Neural progenitor cell (in vitro differentiated cells): Measurements from ENCODE around the gene DHX34. TPM values are rescaled to one million over a fixed set of nuclear protein-coding genes. Genes with fewer than 3 reads are reported as not detected.

Experiments used
- DNase-seq: peaks from one replicate; pipeline ENCODE4 v3.0.0-alpha.2; 2016; ENCODE audit warnings: low spot score
- H2AFZ ChIP-seq: fragments of 200-600 bp; sonication (generic); replicated peaks from 2 replicates; pipeline ENCODE4 v1.6.1; 2016; ENCODE audit warnings: antibody characterized with exemption
- H3F3A ChIP-seq: fragments of 200-600 bp; sonication (generic); 2 replicates; pipeline ENCODE4 v1.6.1; 2016; ENCODE audit warnings: antibody characterized with exemption, low read depth
- H3K27ac ChIP-seq: fragments of 200-600 bp; sonication (generic); 2 replicates; pipeline ENCODE4 v1.5.1; 2016; ENCODE audit warnings: mild to moderate bottlenecking
- H3K27me3 ChIP-seq: fragments of 200-600 bp; sonication (generic); 2 replicates; pipeline ENCODE4 v1.6.1; 2016; ENCODE audit warnings: mild to moderate bottlenecking, moderate library complexity
- H3K36me3 ChIP-seq: fragments of 200-600 bp; sonication (generic); 2 replicates; pipeline ENCODE4 v1.5.1; 2016
- H3K4me1 ChIP-seq: fragments of 200-600 bp; sonication (generic); 2 replicates; pipeline ENCODE4 v1.6.1; 2016; ENCODE audit warnings: mixed run types
- H3K4me2 ChIP-seq: fragments of 200-600 bp; sonication (generic); 2 replicates; pipeline ENCODE4 v1.6.1; 2016
- H3K4me3 ChIP-seq: fragments of 200-600 bp; sonication (generic); 2 replicates; pipeline ENCODE4 v1.5.1; 2016
- H3K79me2 ChIP-seq: fragments of 200-600 bp; sonication (generic); 2 replicates; pipeline ENCODE4 v1.6.1; 2016; ENCODE audit warnings: low read depth
- H3K9ac ChIP-seq: fragments of 200-600 bp; sonication (generic); 2 replicates; pipeline ENCODE4 v1.6.1; 2016
- H3K9me3 ChIP-seq: fragments of 200-600 bp; sonication (generic); 2 replicates; pipeline ENCODE4 v1.5.1; 2016; ENCODE audit warnings: low read depth
- H4K20me1 ChIP-seq: fragments of 200-600 bp; sonication (generic); 2 replicates; pipeline ENCODE4 v1.6.1; 2016; ENCODE audit warnings: low read depth
- H3K27ac Mint-ChIP-seq: 3 replicates; pipeline ENCODE4 v1.8.0; 2021; ENCODE audit warnings: mixed read lengths
- H3K27me3 Mint-ChIP-seq: 2 replicates; pipeline ENCODE4 v1.8.0; 2022; ENCODE audit warnings: low read depth, mild to moderate bottlenecking, inconsistent platforms, moderate library complexity, mixed read lengths; ENCODE audit not compliant: insufficient read depth
- H3K36me3 Mint-ChIP-seq: 3 replicates; pipeline ENCODE4 v1.8.0; 2021; ENCODE audit warnings: mixed read lengths
- H3K4me1 Mint-ChIP-seq: 3 replicates; pipeline ENCODE4 v1.8.0; 2021; ENCODE audit warnings: mixed read lengths
- H3K4me3 Mint-ChIP-seq: 3 replicates; pipeline ENCODE4 v1.8.0; 2021; ENCODE audit warnings: mild to moderate bottlenecking, moderate library complexity, mixed read lengths
- H3K9me3 Mint-ChIP-seq: 3 replicates; pipeline ENCODE4 v1.8.0; 2020; ENCODE audit warnings: mixed read lengths
- EZH2 ChIP-seq: fragments of 200-600 bp; sonication (generic); IDR thresholded peaks from 2 replicates; pipeline ENCODE4 v1.6.1; 2017; ENCODE audit warnings: antibody characterized with exemption, mild to moderate bottlenecking, moderate library complexity
- EZH2phosphoT487 ChIP-seq: fragments of 200-600 bp; sonication (generic); IDR thresholded peaks from 2 replicates; pipeline ENCODE4 v1.6.1; 2017; ENCODE audit warnings: antibody characterized with exemption
- total RNA-seq: library from RNA; depleted of rRNA; stranded (reverse); fragments of >200 nt; gene quantifications from 2 replicates; pipeline ENCODE4 v1.2.3, GENCODE V29; 2015; ENCODE audit warnings: low replicate concordance
- TF ChIP-seq, protein P1 (sequence below): fragments of 200-600 bp; sonication (generic); IDR thresholded peaks from 2 replicates; pipeline ENCODE4 v1.5.1; 2017; ENCODE audit warnings: antibody characterized with exemption, mild to moderate bottlenecking

DHX34 gene
- total RNA-seq, 1 donor from 2014 or later: 12.3 TPM

DNA sequence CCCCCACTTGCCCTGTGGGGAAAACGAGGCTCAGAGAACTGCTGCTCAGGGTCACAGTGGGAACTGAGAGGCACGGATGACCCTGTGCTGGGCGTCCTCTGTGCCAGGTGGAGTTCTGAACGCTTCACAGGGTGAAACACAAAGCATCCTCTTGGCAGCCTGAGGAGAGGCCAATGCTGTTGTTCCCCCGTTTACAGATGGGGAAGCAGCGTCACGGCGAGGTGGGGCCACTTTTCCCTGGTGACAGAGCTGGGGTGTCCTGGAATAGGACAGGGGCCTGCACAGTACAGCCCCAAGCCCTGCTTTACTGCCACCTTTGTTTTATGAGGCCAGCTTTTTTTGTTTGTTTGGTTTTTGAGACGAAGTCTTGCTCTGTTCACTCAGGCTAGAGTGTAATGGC is 22.1 kb downstream of the DHX34 start:
- H3K36me3 Mint-ChIP-seq: peaks cover 18% of the 10 kb centered on the region

DNA sequence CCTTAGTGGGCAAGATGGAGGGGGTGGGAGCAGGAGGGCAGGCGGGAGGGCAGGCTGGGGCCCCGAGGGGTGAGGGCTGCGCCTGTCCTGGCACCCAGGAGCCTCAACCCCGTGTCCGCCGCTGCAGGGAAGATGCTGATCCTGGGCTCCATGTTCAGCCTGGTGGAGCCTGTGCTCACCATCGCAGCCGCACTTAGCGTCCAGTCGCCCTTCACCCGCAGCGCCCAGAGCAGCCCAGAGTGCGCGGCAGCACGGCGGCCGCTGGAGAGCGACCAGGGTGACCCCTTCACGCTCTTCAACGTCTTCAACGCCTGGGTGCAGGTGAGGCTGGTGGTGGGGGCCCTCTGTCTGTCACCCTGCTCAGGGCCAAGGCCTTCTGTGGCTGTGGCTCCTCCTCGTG is 23.5 kb downstream of the DHX34 start:
- Histone ChIP-seq H3K79me2 (no peaks in the 10 kb centered on the region), H3K4me1 (no peaks in the 10 kb centered on the region), H2AFZ (no peak overlapping the region), H3F3A (no peaks in the 10 kb centered on the region), H3K4me2 (no peak overlapping the region), H3K27ac (no peak overlapping the region), H4K20me1 (no peaks in the 10 kb centered on the region), H3K9ac (no peak overlapping the region), H3K9me3 (no peaks in the 10 kb centered on the region), H3K27me3 (no peaks in the 10 kb centered on the region), H3K36me3 (no peaks in the 10 kb centered on the region), H3K4me3 (no peak overlapping the region)
- H3K36me3 Mint-ChIP-seq: peaks cover 19% of the 10 kb centered on the region
- H3K27me3 Mint-ChIP-seq: peaks cover 6% of the 10 kb centered on the region
- H3K27ac Mint-ChIP-seq: no peak overlapping the region
- TF ChIP-seq EZH2phosphoT487 (no peak), EZH2 (no peak)
- TF ChIP-seq, protein P1, sequence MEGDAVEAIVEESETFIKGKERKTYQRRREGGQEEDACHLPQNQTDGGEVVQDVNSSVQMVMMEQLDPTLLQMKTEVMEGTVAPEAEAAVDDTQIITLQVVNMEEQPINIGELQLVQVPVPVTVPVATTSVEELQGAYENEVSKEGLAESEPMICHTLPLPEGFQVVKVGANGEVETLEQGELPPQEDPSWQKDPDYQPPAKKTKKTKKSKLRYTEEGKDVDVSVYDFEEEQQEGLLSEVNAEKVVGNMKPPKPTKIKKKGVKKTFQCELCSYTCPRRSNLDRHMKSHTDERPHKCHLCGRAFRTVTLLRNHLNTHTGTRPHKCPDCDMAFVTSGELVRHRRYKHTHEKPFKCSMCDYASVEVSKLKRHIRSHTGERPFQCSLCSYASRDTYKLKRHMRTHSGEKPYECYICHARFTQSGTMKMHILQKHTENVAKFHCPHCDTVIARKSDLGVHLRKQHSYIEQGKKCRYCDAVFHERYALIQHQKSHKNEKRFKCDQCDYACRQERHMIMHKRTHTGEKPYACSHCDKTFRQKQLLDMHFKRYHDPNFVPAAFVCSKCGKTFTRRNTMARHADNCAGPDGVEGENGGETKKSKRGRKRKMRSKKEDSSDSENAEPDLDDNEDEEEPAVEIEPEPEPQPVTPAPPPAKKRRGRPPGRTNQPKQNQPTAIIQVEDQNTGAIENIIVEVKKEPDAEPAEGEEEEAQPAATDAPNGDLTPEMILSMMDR: no peak
- no peak for DNase-seq
- H3K9me3 Mint-ChIP-seq: no peaks in the 10 kb centered on the region
- no peaks in the 10 kb centered on the region for H3K4me1 Mint-ChIP-seq
- no peak overlapping the region for H3K4me3 Mint-ChIP-seq

More for the DNA sequence above, 22.1 kb downstream of the DHX34 start:
- Histone ChIP-seq H3K36me3 (no peaks in the 10 kb centered on the region), H3K27ac (no peak overlapping the region), H3K4me2 (no peak overlapping the region), H3K79me2 (no peaks in the 10 kb centered on the region), H3K9ac (no peak overlapping the region), H2AFZ (no peak overlapping the region), H3K4me1 (no peaks in the 10 kb centered on the region), H4K20me1 (no peaks in the 10 kb centered on the region), H3K9me3 (no peaks in the 10 kb centered on the region), H3F3A (no peaks in the 10 kb centered on the region), H3K4me3 (no peak overlapping the region), H3K27me3 (no peaks in the 10 kb centered on the region)
- no peak for DNase-seq
- Mint-ChIP-seq H3K9me3 (no peaks in the 10 kb centered on the region), H3K4me1 (no peaks in the 10 kb centered on the region), H3K4me3 (no peak overlapping the region), H3K27ac (no peak overlapping the region), H3K27me3 (peaks cover 3% of the 10 kb centered on the region)
- TF ChIP-seq EZH2phosphoT487 (no peak), EZH2 (no peak)
- TF ChIP-seq, protein P1: no peak

- no peak for DNase-seq
- H3K9me3 ChIP-seq: no peaks in the 10 kb centered on the region
- H3K4me2 ChIP-seq: no peak overlapping the region
- H2AFZ ChIP-seq: no peak overlapping the region
- H3K27ac Mint-ChIP-seq: no peak overlapping the region
- no peak overlapping the region for H3K4me3 Mint-ChIP-seq
- peaks cover 19% of the 10 kb centered on the region for H3K36me3 Mint-ChIP-seq
- H3K9me3 Mint-ChIP-seq: no peaks in the 10 kb centered on the region
- no peaks in the 10 kb centered on the region for H3K4me1 ChIP-seq
- no peaks in the 10 kb centered on the region for H3K36me3 ChIP-seq
- H3K79me2 ChIP-seq: no peaks in the 10 kb centered on the region
- H3K27me3 ChIP-seq: no peaks in the 10 kb centered on the region
- peaks cover 6% of the 10 kb centered on the region for H3K27me3 Mint-ChIP-seq
- TF ChIP-seq, protein P1: no peak
- TF ChIP-seq EZH2 (no peak), EZH2phosphoT487 (no peak)
- no peak overlapping the region for H3K9ac ChIP-seq
- no peak overlapping the region for H3K4me3 ChIP-seq
- no peaks in the 10 kb centered on the region for H3K4me1 Mint-ChIP-seq
- no peak overlapping the region for H3K27ac ChIP-seq
- H3F3A ChIP-seq: no peaks in the 10 kb centered on the region
- H4K20me1 ChIP-seq: no peaks in the 10 kb centered on the region
These were observed 24.4 kb downstream of the DHX34 start for GRCh38 chr19:47373246-47374240.
